Measurements from ENCODE around the gene DNAH2. TPM values are rescaled to one million over a fixed set of nuclear protein-coding genes. Genes with fewer than 3 reads are reported as not detected.

Gene DNAH2
- polyA plus RNA-seq, 1 of the 3 experiments (the other 2 are of a cell fraction): 0.13 TPM

DNA sequence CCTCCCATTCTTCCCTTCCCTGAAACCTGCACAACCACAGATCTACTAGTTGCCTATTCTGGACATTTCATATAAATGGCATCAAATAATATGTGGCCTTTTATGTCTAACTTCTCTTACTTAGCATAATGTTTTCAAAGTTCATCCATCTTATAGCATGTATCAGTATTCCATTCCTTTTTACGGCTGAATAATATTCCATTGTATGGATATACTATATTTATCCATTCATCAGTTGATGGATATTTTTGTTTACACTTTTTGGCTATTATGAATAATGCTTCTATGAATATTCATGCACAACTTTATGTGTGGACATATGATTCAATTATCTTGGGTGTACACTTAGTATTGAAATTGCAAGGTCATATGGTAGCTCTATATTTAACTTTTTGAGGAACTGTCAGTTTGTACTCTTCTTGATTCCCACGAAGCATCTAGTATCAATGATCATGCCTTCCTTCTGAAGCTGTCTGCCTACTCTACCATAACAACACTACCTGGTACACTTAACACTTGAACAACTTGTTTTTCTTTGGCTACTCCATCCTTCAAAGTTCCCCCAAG lies 158.3 kb downstream of the DNAH2 start:
- Histone ChIP-seq H2AFZ (ENCODE audit: low read depth) (no peak overlapping the region), H3K79me2 (ENCODE audit: insufficient read depth) (no peaks in the 10 kb centered on the region), H3K9ac (no peak overlapping the region), H3K9me3 (no peaks in the 10 kb centered on the region), H3K4me1 (ENCODE audit: control insufficient read depth in 1 of 2, insufficient read depth in 2 of 2, low read depth in 1 of 2, low read length in 1 of 2) (peaks cover 0 to 13% of the 10 kb centered on the region in 2 experiments; a peak in 2 of 4 replicates), H3K36me3 (replicated peaks in 1 of 2; ENCODE audit: control insufficient read depth in 1 of 2, insufficient read depth in 2 of 2, low read length in 1 of 2) (peaks cover 30 to 57% of the 10 kb centered on the region in 2 experiments), H3K27ac (ENCODE audit: low read depth in 2 of 2, low read length in 1 of 2) (no peak overlapping the region), H3K27me3 (ENCODE audit: insufficient read depth) (no peaks in the 10 kb centered on the region), H3K4me2 (no peak overlapping the region), H3K9me2 (no peaks in the 10 kb centered on the region), H4K20me1 (ENCODE audit: insufficient read depth) (no peaks in the 10 kb centered on the region), H3F3A (replicated peaks; ENCODE audit: insufficient read depth) (peaks cover 8% of the 10 kb centered on the region), H3K4me3 (ENCODE audit: low read depth in 2 of 2, low read length in 1 of 2) (no peak overlapping the region)
- POLR2A ChIA-PET: no interaction called here
- CTCF ChIA-PET: interaction anchor here (1.1 to 1.7 kb wide), 3 partner anchors 10 to 114 kb away, joined by 3 to 5 read pairs (median 3); no protein-coding TSS in a partner anchor
- TF ChIP-seq, protein P1, sequence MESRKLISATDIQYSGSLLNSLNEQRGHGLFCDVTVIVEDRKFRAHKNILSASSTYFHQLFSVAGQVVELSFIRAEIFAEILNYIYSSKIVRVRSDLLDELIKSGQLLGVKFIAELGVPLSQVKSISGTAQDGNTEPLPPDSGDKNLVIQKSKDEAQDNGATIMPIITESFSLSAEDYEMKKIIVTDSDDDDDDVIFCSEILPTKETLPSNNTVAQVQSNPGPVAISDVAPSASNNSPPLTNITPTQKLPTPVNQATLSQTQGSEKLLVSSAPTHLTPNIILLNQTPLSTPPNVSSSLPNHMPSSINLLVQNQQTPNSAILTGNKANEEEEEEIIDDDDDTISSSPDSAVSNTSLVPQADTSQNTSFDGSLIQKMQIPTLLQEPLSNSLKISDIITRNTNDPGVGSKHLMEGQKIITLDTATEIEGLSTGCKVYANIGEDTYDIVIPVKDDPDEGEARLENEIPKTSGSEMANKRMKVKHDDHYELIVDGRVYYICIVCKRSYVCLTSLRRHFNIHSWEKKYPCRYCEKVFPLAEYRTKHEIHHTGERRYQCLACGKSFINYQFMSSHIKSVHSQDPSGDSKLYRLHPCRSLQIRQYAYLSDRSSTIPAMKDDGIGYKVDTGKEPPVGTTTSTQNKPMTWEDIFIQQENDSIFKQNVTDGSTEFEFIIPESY (IDR thresholded peaks at IDR 0.05; ENCODE audit: borderline replicate concordance, low read depth): no peak
- TF ChIP-seq EP300 (IDR thresholded peaks at IDR 0.05; ENCODE audit: borderline replicate concordance in 1 of 2, low read depth in 1 of 2, low read length in 1 of 2): no peak
- no peak for TF ChIP-seq POLR2AphosphoS5 (IDR thresholded peaks at IDR 0.05; ENCODE audit: low read depth, low read length)
- TF ChIP-seq CHD2 (IDR thresholded peaks at IDR 0.05; ENCODE audit: low read length, partially characterized antibody): no peak
- TF ChIP-seq TCF12 (IDR thresholded peaks at IDR 0.05): no peak
- no peak for TF ChIP-seq GATA2 (CRISPR knock-in tag; IDR thresholded peaks at IDR 0.05)
- no peak for TF ChIP-seq IRF3 (IDR thresholded peaks at IDR 0.05; ENCODE audit: low read depth, low read length)
- no peak for TF ChIP-seq SMC3 (IDR thresholded peaks at IDR 0.05; ENCODE audit: low read depth, low read length)
- TF ChIP-seq MAX (IDR thresholded peaks at IDR 0.05; ENCODE audit: low read depth): no peak
- no peak for TF ChIP-seq GABPA (IDR thresholded peaks at IDR 0.05; ENCODE audit: low read depth)
- TF ChIP-seq FOSL2 (IDR thresholded peaks at IDR 0.05; ENCODE audit: borderline replicate concordance, low read depth): no peak
- TF ChIP-seq PBX3 (IDR thresholded peaks at IDR 0.05): no peak
- no peak for DNase-seq
- WGBS (ENCODE audit: low lambda C conversion rate): 97% methylated on average over 2 of the region's 2 CpGs

DNA sequence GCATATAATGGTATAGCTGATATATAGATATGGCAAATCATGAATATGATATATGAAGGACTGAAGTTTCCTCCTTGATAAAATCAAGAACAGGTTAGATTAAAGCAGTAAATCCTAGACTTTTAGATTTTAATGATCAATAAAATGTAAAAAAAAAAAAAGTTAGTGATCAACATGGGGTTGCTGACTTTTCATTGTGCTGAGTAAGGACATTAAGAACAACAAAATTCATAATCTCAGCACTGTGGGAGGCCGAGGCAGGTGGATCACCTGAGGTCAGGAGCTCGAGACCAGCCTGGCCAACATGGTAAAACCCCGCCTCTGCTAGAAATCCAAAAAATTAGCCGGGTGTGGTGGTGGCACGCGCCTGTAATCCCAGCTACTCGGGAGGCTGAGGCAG lies 160.7 kb downstream of the DNAH2 start:
- Histone ChIP-seq H3K9me3 (no peaks in the 10 kb centered on the region), H3K27ac (ENCODE audit: low read depth in 2 of 2, low read length in 1 of 2) (no peak overlapping the region), H3K9me2 (no peaks in the 10 kb centered on the region), H3K4me1 (ENCODE audit: control insufficient read depth in 1 of 2, insufficient read depth in 2 of 2, low read depth in 1 of 2, low read length in 1 of 2) (peaks cover 7 to 34% of the 10 kb centered on the region in 2 experiments), H3K79me2 (ENCODE audit: insufficient read depth) (no peaks in the 10 kb centered on the region), H3F3A (replicated peaks; ENCODE audit: insufficient read depth) (peaks cover 14% of the 10 kb centered on the region), H3K4me2 (no peak overlapping the region), H3K27me3 (ENCODE audit: insufficient read depth) (no peaks in the 10 kb centered on the region), H4K20me1 (ENCODE audit: insufficient read depth) (no peaks in the 10 kb centered on the region), H3K9ac (no peak overlapping the region), H3K4me3 (ENCODE audit: low read depth in 2 of 2, low read length in 1 of 2) (no peak overlapping the region), H2AFZ (ENCODE audit: low read depth) (no peak overlapping the region), H3K36me3 (replicated peaks in 1 of 2; ENCODE audit: control insufficient read depth in 1 of 2, insufficient read depth in 2 of 2, low read length in 1 of 2) (peaks cover 22 to 54% of the 10 kb centered on the region in 2 experiments)
- CTCF ChIA-PET: interaction anchor here (1.0 kb wide), 1 partner anchor 16 kb away, joined by 4 read pairs; no protein-coding TSS in a partner anchor
- no peak for TF ChIP-seq IRF3 (IDR thresholded peaks at IDR 0.05; ENCODE audit: low read depth, low read length)
- TF ChIP-seq JUND (IDR thresholded peaks at IDR 0.05): no peak
- no peak for DNase-seq
- POLR2A ChIA-PET: no interaction called here
- 88% methylated on average over 7 of the region's 7 CpGs for WGBS (ENCODE audit: low lambda C conversion rate)

All from SK-N-SH (cell line).